ENCODE measurements around the gene RAB11FIP3. TPM values are rescaled to one million over a fixed set of nuclear protein-coding genes. Genes with fewer than 3 reads are reported as not detected.
"Not testable (repeated sequence)": the region's sequence is repeated elsewhere in the genome, so short reads cannot be mapped to it uniquely, and the experiment has no call there.

RAB11FIP3 gene, protein sequence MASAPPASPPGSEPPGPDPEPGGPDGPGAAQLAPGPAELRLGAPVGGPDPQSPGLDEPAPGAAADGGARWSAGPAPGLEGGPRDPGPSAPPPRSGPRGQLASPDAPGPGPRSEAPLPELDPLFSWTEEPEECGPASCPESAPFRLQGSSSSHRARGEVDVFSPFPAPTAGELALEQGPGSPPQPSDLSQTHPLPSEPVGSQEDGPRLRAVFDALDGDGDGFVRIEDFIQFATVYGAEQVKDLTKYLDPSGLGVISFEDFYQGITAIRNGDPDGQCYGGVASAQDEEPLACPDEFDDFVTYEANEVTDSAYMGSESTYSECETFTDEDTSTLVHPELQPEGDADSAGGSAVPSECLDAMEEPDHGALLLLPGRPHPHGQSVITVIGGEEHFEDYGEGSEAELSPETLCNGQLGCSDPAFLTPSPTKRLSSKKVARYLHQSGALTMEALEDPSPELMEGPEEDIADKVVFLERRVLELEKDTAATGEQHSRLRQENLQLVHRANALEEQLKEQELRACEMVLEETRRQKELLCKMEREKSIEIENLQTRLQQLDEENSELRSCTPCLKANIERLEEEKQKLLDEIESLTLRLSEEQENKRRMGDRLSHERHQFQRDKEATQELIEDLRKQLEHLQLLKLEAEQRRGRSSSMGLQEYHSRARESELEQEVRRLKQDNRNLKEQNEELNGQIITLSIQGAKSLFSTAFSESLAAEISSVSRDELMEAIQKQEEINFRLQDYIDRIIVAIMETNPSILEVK
- 21.3 TPM for polyA plus RNA-seq (2012; ENCODE audit: missing spikeins)

DNA sequence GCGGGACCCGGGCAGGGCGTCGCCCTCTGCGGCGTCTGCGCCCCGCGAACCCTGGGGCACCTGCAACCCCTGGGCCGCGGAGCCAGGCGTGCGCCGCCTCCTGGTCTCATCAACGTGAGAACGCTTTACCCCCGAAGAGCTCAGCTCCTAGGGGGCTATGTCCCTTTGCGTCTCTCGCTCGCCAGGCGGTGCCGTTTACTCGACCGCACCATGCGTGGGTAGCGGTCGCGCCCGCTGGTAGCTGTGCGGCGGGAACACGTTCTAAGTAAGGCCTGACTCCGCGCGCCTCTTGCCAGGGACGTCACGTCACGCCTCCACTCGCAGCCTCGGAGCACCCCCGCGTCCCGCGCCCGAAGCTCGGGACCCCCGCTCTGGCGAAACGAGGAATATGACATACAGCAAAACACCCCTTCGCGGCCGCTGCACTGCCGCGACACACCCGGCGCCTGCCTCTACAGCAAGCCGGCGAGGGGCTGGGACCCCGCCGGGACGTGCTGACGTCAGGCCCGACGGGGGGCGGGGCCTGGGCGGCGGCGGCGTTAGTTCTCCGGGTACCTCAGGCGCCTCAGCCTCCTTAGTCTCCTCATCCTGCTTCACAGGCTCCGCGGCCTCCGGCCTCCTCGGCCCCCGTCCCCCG, at the start of gene RAB11FIP3:
RAB11FIP3 (plus strand) TSS at position 568 of the 637 bp plus-strand sequence. CDS start 358 bp downstream, outside the sequence.
- no peak for TF ChIP-seq TAF1 (IDR thresholded peaks at IDR 0.05; ENCODE audit: borderline replicate concordance, low read depth, low read length)
- peak; percentile 77; the same call in 1 of the 2 replicates for TF ChIP-seq POLR2A (IDR thresholded peaks at IDR 0.05; ENCODE audit: low read depth, low read length)
- TF ChIP-seq POLR2AphosphoS5 (IDR thresholded peaks at IDR 0.05; ENCODE audit: low read depth, low read length) = no peak
- FAIRE-seq (peak; percentile 93), DNase-seq (ENCODE audit: insufficient read length) (peak; percentile 93)

DNA sequence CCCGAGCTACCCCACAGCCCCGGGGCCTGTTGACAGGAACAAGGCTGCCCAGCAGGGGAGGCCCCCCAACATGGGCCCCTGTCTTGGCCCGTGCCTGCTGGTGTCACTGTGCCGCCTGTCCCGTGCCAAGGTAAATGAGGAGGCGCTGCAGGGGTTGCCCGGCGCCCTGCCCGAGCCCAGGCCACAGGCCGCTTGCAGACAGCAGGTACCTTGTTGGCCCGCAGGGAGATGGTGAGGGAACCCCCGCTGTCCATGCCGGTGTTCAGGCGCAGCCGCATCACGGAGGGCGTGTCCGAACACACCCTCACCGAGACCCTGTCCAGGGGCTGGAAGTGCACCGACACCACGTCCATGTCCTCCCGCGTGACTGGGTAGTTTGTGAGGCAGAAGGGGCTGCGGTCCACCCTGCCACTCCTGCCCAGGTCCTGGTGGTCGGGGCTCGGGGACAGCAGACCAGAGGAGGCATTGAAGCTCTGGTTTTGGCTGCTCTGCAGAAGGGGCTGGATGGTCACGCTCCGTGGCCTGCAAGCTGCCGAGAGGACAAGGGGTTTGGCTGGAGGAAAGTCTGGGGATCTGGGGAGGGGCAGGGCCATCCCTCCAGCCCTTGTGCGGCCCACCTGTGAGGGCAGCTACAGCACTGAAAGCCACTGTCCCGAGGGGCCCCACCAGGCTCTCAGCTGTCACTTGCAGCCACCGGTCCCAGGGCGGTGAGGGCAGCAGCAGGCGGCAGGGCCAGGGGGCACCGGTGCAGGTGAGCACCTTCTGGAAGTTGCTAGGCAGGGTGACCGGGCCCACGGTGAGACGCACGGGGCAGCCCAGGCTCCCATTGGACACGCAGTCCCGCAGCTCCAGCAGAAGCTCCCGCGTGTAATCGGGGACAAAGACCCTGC, 49.3 kb upstream of the RAB11FIP3 start:
- no peak for FAIRE-seq
- TF ChIP-seq TAF1 (IDR thresholded peaks at IDR 0.05; ENCODE audit: borderline replicate concordance, low read depth, low read length) (no peak), POLR2A (IDR thresholded peaks at IDR 0.05; ENCODE audit: low read depth, low read length) (no peak), POLR2AphosphoS5 (IDR thresholded peaks at IDR 0.05; ENCODE audit: low read depth, low read length) (no peak)
- no peak for DNase-seq (ENCODE audit: insufficient read length)

DNA sequence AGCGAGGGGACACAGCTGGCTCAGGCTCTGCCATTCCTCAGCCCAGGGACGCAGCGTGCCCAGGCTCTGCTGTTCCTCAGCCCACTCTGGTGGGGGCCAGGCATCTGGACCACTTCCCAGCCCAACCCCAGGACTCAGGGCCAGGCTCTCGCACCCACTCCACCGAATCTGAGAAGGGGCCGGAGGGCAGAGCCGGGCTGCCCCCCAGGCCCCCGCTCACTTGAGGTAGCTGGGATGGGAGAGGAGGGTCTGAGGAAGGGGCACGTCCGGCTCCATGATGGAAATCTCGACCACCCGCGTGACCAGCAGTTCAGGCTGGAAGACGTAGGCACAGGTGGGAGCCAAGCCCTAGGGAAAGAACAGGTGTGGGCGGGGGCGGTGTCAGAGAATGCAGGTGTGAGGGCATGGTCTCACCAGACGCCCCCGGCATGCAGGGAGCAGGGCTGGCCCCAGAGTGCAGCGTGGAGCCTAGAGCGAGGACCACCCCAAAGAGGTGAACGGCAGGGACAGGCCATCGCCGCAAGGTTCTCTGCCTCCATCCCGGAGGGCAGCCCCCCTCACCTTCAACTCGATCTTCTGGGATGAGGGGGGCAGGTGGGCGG, 48.5 kb upstream of the RAB11FIP3 start:
- TF ChIP-seq POLR2AphosphoS5 (IDR thresholded peaks at IDR 0.05; ENCODE audit: low read depth, low read length) (no peak), POLR2A (IDR thresholded peaks at IDR 0.05; ENCODE audit: low read depth, low read length) (no peak), TAF1 (IDR thresholded peaks at IDR 0.05; ENCODE audit: borderline replicate concordance, low read depth, low read length) (no peak)
- FAIRE-seq (no peak), DNase-seq (ENCODE audit: insufficient read length) (no peak)

DNA sequence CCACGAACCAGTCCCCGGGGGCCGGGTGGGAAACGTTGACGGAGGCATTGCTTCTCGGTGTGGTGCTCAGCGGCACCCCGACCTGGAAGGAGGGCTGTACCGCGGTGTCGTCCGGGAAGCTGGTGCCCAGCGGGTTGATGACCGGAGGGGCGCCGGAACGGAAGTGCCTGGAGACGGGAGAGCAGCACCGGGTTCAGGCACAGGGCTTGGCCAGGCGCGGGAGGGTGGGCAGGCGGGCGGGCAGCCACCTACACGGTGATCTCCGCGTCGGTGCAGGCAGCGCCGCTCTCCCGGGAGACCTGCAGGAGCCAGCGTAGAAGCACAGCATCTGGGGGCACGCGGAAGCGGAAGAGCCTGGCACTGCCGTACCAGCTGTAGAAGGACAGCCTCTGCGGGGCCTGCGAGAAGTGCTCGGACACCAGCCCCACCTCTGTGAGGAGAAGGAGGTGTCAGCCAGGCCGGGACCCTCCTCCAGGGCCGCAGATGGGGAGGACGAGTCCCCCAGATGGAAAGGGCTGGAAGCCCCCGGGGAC, 48.0 kb upstream of the RAB11FIP3 start:
- FAIRE-seq (no peak), DNase-seq (ENCODE audit: insufficient read length) (no peak)
- TF ChIP-seq POLR2A (IDR thresholded peaks at IDR 0.05; ENCODE audit: low read depth, low read length) (no peak), TAF1 (IDR thresholded peaks at IDR 0.05; ENCODE audit: borderline replicate concordance, low read depth, low read length) (no peak)

DNA sequence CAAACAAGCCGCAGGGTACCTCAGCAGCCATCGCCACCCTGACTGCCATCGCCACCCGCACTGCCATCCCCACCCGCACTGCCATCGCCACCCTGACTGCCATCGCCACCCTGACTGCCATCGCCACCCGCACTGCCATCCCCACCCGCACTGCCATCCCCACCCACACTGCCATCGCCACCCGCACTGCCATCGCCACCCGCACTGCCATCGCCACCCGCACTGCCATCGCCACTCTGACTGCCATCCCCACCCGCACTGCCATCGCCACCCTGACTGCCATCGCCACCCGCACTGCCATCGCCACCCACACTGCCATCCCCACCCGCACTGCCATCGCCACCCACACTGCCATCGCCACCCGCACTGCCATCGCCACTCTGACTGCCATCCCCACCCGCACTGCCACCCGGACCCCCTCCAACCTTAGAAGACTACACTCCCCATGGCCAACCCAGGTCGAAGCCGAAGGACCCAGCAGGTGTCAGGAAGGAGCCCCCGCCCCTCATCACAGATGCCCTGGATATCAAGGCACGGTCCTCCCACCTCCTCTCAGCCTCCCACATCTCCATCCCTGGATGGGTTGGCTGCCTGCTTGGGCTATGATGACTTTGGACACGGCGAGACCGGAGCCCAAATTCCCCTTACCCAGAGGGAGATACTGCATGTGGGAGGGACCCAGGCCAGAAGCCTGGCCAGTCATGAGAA, 47.2 kb upstream of the RAB11FIP3 start:
- FAIRE-seq = not testable (repeated sequence)

DNA sequence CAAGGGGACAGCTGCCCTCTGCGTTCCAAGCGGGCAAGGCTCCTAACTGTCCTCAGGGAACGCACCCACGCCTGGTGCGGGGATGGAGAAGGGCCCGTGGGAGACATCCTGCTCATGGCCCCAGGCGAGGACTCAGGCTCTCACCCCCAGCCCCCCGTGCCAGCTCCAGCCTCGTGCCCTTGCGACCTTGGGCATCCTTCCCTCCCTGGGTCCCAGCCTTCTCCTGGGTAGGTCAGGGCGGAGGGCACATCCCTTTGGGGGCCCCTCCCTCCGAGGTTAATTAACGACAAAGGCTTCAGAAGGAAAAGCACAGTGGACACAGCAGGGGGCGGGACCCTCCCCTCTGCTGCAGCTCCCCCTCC, 46.6 kb upstream of the RAB11FIP3 start:
- FAIRE-seq = no peak
- DNase-seq (ENCODE audit: insufficient read length) = no peak
- TF ChIP-seq POLR2A (IDR thresholded peaks at IDR 0.05; ENCODE audit: low read depth, low read length) (no peak), POLR2AphosphoS5 (IDR thresholded peaks at IDR 0.05; ENCODE audit: low read depth, low read length) (no peak), TAF1 (IDR thresholded peaks at IDR 0.05; ENCODE audit: borderline replicate concordance, low read depth, low read length) (no peak)

More for the DNA sequence above, 47.2 kb upstream of the RAB11FIP3 start:
- not testable (repeated sequence) for DNase-seq (ENCODE audit: insufficient read length)

DNA sequence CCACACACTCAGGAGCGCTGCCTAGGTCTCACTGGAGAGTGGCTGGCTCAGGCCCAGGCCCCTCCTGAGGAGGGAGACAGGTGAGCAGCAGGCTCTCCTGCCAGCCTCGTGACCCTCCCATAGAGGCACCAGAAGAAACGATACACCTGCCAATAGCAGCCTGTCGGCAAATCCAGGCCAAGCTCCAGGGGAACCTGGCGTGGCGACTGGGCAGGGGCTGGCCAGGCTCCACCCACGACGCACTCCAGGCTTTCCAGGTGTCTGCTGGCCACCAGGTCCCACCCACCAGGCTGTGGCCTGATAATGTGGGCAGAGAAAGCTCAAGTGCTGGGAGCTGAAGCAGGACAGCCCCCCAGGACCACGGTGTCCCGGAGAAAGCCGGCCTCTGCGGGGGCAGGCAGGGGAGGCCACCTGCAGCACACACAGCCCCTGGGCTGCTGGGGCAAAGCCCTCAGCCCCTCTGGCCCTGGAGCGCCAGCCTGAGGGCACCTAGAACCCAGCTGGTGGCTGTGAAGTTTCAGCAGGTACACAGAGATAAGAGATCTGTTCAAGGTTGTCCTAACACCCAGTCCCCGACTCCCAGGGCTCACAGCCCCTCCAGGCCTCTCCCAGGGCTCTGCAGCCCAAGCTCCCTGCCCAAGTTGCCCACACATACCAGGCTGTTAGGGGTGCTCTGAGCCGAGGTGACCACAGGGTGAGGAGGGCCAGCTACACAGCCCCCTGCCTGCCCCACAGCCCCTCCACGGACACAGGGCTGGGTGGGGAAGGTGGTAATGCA, 46.1 kb upstream of the RAB11FIP3 start:
- no peak for DNase-seq (ENCODE audit: insufficient read length)
- no peak for TF ChIP-seq TAF1 (IDR thresholded peaks at IDR 0.05; ENCODE audit: borderline replicate concordance, low read depth, low read length)
- TF ChIP-seq POLR2A (IDR thresholded peaks at IDR 0.05; ENCODE audit: low read depth, low read length) = no peak
- TF ChIP-seq POLR2AphosphoS5 (IDR thresholded peaks at IDR 0.05; ENCODE audit: low read depth, low read length) = no peak
- no peak for FAIRE-seq

DNA sequence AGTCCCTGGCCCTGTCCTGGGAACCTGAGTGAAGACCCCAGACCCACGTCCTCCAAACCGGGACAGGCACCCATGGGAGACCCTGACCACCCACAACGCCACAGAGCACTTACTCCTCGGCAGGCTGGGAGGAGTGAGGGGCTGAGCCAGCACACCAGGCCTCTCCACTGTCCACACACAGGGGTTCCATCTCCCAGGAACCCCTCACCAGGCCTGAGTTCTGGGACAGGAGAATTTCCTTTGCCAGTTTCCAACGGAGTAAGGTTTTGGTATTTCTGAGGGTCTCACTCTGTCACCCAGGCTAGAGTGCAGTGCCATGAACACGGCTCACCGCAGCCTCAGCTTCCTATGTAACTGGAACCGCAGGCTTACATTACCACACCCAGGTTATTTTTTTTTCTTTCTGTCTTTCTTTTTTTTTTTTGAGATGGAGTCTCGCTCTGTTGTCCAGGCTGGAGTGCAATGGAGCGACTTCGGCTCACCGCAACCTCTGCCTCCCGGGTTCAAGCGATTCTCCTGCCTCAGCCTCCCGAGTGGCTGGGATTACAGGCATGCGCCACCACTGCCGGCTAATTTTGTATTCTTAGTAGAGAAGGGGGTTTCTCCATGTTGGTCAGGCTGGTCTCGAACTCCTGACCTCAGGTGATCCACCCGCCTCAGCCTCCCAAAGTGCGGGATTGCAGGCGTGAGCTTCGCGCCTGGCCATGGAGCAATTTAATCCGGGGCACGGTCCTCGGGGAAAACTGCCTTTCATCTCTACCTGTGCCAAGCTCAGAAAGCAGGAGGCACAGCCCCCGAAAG, 45.3 kb upstream of the RAB11FIP3 start:
- TF ChIP-seq TAF1 (IDR thresholded peaks at IDR 0.05; ENCODE audit: borderline replicate concordance, low read depth, low read length) = no peak
- TF ChIP-seq POLR2A (IDR thresholded peaks at IDR 0.05; ENCODE audit: low read depth, low read length) = no peak
- TF ChIP-seq POLR2AphosphoS5 (IDR thresholded peaks at IDR 0.05; ENCODE audit: low read depth, low read length) = no peak
- DNase-seq (ENCODE audit: insufficient read length) (no peak), FAIRE-seq (no peak)

DNA sequence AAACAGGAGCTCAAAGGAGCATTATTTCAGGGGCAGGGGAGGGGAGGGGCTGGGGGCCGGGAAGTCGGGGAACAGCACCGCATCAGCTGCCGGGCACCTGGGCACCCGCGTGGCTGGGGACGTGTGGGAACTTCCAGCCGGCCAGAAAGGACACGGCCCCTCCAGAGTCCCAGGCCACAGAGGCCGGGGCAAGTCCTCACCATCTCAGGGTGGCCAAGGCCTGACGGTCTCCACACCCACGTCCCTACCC, 44.8 kb upstream of the RAB11FIP3 start:
- no peak for DNase-seq (ENCODE audit: insufficient read length)
- no peak for FAIRE-seq
- TF ChIP-seq TAF1 (IDR thresholded peaks at IDR 0.05; ENCODE audit: borderline replicate concordance, low read depth, low read length) (no peak), POLR2A (IDR thresholded peaks at IDR 0.05; ENCODE audit: low read depth, low read length) (no peak), POLR2AphosphoS5 (IDR thresholded peaks at IDR 0.05; ENCODE audit: low read depth, low read length) (no peak)
